ENCODE results near the gene MYMK.
"Not testable (repeated sequence)": the region's sequence is repeated elsewhere in the genome, so short reads cannot be mapped to it uniquely, and the experiment has no call there.

MYMK gene

GRCh38 chr9:133569891-133570690 lies 45.3 kb upstream of the MYMK start:
- DNase-seq (ENCODE audit: low spot score) = no peak
- in situ Hi-C loops (cut with MboI; ENCODE audit: low pct_unique_long_range_greater_than_20kb, low sequenced_read_pairs, unreplicated experiment) = no loop called here
- no peak for TF ChIP-seq CTCF (IDR thresholded peaks at IDR 0.05; ENCODE audit: extremely low read depth, insufficient read depth, missing control alignments)

GRCh38 chr9:133569121-133569785 lies 44.5 kb upstream of the MYMK start:
- in situ Hi-C loops (cut with MboI; ENCODE audit: low pct_unique_long_range_greater_than_20kb, low sequenced_read_pairs, unreplicated experiment) = no loop called here
- TF ChIP-seq CTCF (IDR thresholded peaks at IDR 0.05; ENCODE audit: extremely low read depth, insufficient read depth, missing control alignments) = no peak
- no peak for DNase-seq (ENCODE audit: low spot score)

GRCh38 chr9:133568186-133568585 lies 43.4 kb upstream of the MYMK start:
- in situ Hi-C loops (cut with MboI; ENCODE audit: low pct_unique_long_range_greater_than_20kb, low sequenced_read_pairs, unreplicated experiment) = no loop called here
- DNase-seq (ENCODE audit: low spot score) = no peak
- no peak for TF ChIP-seq CTCF (IDR thresholded peaks at IDR 0.05; ENCODE audit: extremely low read depth, insufficient read depth, missing control alignments)

GRCh38 chr9:133566817-133567216 lies 42.1 kb upstream of the MYMK start:
- in situ Hi-C loops (cut with MboI; ENCODE audit: low pct_unique_long_range_greater_than_20kb, low sequenced_read_pairs, unreplicated experiment) = no loop called here
- TF ChIP-seq CTCF (IDR thresholded peaks at IDR 0.05; ENCODE audit: extremely low read depth, insufficient read depth, missing control alignments) = no peak
- DNase-seq (ENCODE audit: low spot score) = no peak

- in situ Hi-C loops (cut with MboI; ENCODE audit: low pct_unique_long_range_greater_than_20kb, low sequenced_read_pairs, unreplicated experiment) = no loop called here
- no peak for TF ChIP-seq CTCF (IDR thresholded peaks at IDR 0.05; ENCODE audit: extremely low read depth, insufficient read depth, missing control alignments)
- DNase-seq (ENCODE audit: low spot score) = no peak
Measured at GRCh38 chr9:133566382-133566781, 41.6 kb upstream of the MYMK start.

- no peak for TF ChIP-seq CTCF (IDR thresholded peaks at IDR 0.05; ENCODE audit: extremely low read depth, insufficient read depth, missing control alignments)
- no peak for DNase-seq (ENCODE audit: low spot score)
- in situ Hi-C loops (cut with MboI; ENCODE audit: low pct_unique_long_range_greater_than_20kb, low sequenced_read_pairs, unreplicated experiment) = no loop called here
Measured at GRCh38 chr9:133564451-133565116, 39.8 kb upstream of the MYMK start.

GRCh38 chr9:133563814-133564213 lies 39.1 kb upstream of the MYMK start:
- DNase-seq (ENCODE audit: low spot score); in situ Hi-C loops (cut with MboI; ENCODE audit: low pct_unique_long_range_greater_than_20kb, low sequenced_read_pairs, unreplicated experiment): not testable (repeated sequence)
